Measurements from ENCODE around the gene ANTXRL. TPM values are rescaled to one million over a fixed set of nuclear protein-coding genes. Genes with fewer than 3 reads are reported as not detected.
"Not testable (repeated sequence)": the region's sequence is repeated elsewhere in the genome, so short reads cannot be mapped to it uniquely, and the experiment has no call there.

ANTXRL gene
- total and polyA plus RNA-seq, 7 donors = 0.06 TPM; not detected in 6

GRCh38 chr10:46375406-46375805 is 88.6 kb downstream of the ANTXRL start, which contains the start of gene ANXA8L1:
ANXA8L1 (plus strand) TSS chr10:46375776; CDS start chr10:46375852, 76 bp downstream.
- WGBS, 3 donors = 90 to 93% (median 93%) methylated on average over 3 to 5 of the region's 11 CpGs
- intact Hi-C loops (cut with DNase I); H3K4me3 ChIP-seq; H3K36me3 ChIP-seq (ENCODE audit: insufficient read depth in 1 of 2, low read depth in 1 of 2); ATAC-seq; DNase-seq; H3K4me1 ChIP-seq; H3K27ac ChIP-seq; H3K9me3 ChIP-seq; H3K27me3 ChIP-seq (ENCODE audit: insufficient read depth in 3 of 3, low read length in 2 of 3): not testable (repeated sequence)

GRCh38 chr10:46377022-46377421 is 90.2 kb downstream of the ANTXRL start:
- H3K36me3 ChIP-seq (ENCODE audit: insufficient read depth in 1 of 2, low read depth in 1 of 2); DNase-seq; H3K9me3 ChIP-seq; ATAC-seq; H3K4me3 ChIP-seq; intact Hi-C loops (cut with DNase I); H3K4me1 ChIP-seq; H3K27ac ChIP-seq; H3K27me3 ChIP-seq (ENCODE audit: insufficient read depth in 3 of 3, low read length in 2 of 3): not testable (repeated sequence)
- no CpG with 5 or more reads among the region's 1 CpG for whole genome bisulfite sequencing, 3 donors

GRCh38 chr10:46377651-46378050 is 90.9 kb downstream of the ANTXRL start:
- H3K27ac ChIP-seq; H3K36me3 ChIP-seq (ENCODE audit: insufficient read depth in 1 of 2, low read depth in 1 of 2); H3K27me3 ChIP-seq (ENCODE audit: insufficient read depth in 3 of 3, low read length in 2 of 3); ATAC-seq; H3K9me3 ChIP-seq; intact Hi-C loops (cut with DNase I); H3K4me3 ChIP-seq; H3K4me1 ChIP-seq; DNase-seq: not testable (repeated sequence)
- 50% methylated on average over 1 of the region's 4 CpGs; no CpG with 5 or more reads in 2 of the 3 donors for WGBS, 3 donors

GRCh38 chr10:46378108-46378507 is 91.3 kb downstream of the ANTXRL start:
- WGBS, 3 donors = 48 to 61% methylated on average over 4 to 6 of the region's 8 CpGs; no CpG with 5 or more reads in 1 of the 3 donors
- peak in 1 of 4 donors; percentile 23 for ATAC-seq

GRCh38 chr10:46379233-46379848 is 92.5 kb downstream of the ANTXRL start:
- H3K4me1 ChIP-seq; H3K27ac ChIP-seq; H3K27me3 ChIP-seq (ENCODE audit: insufficient read depth in 3 of 3, low read length in 2 of 3); H3K9me3 ChIP-seq; H3K36me3 ChIP-seq (ENCODE audit: insufficient read depth in 1 of 2, low read depth in 1 of 2); ATAC-seq; H3K4me3 ChIP-seq; DNase-seq; intact Hi-C loops (cut with DNase I): not testable (repeated sequence)
- WGBS, 3 donors = 50% methylated on average over 1 of the region's 5 CpGs; no CpG with 5 or more reads in 2 of the 3 donors

More at GRCh38 chr10:46378108-46378507, 91.3 kb downstream of the ANTXRL start:
- H3K9me3 ChIP-seq; DNase-seq; H3K4me3 ChIP-seq; H3K36me3 ChIP-seq (ENCODE audit: insufficient read depth in 1 of 2, low read depth in 1 of 2); H3K4me1 ChIP-seq; H3K27ac ChIP-seq; intact Hi-C loops (cut with DNase I); H3K27me3 ChIP-seq (ENCODE audit: insufficient read depth in 3 of 3, low read length in 2 of 3): not testable (repeated sequence)

Other genes starting within 250 kb of the ANTXRL start
- gene MSMB, start 240.7 kb upstream of the ANTXRL start, total RNA-seq = not detected
- not detected for gene MSMB, start 240.7 kb upstream of the ANTXRL start, polyA plus RNA-seq
- under 1 TPM in 1 of 4 donors, not detected in 3; 0.15 TPM for gene ANXA8L1, start 88.8 kb downstream of the ANTXRL start, total RNA-seq
- gene ANXA8L1, start 88.8 kb downstream of the ANTXRL start, polyA plus RNA-seq = not detected
- gene NPY4R, start 179.0 kb downstream of the ANTXRL start, total RNA-seq = not detected
- under 1 TPM in 1 of 3 donors, not detected in 2; 0.04 TPM for gene NPY4R, start 179.0 kb downstream of the ANTXRL start, polyA plus RNA-seq